RWPE1 (cell line): Measurements from ENCODE around the gene PTH2.

Source experiments
- CTCF ChIA-PET: fragments of 350-600 bp; sonication (Branson Sonifier 250); formaldehyde crosslinking; extraction: SDS; loops from one replicate; lab custom pipeline; 2021; lab: Yijun Ruan, JAX
- POLR2A ChIA-PET: fragments of 400-600 bp; formaldehyde crosslinking; extraction: SDS; loops from one replicate; lab custom pipeline; 2020; ENCODE audit warnings: antibody characterized with exemption; ENCODE audit not compliant: low non-redundant PET; lab: Yijun Ruan, JAX
- DNase-seq: peaks from one replicate; pipeline ENCODE4 v3.0.0; 2012; ENCODE audit warnings: low spot score
- H3K27ac ChIP-seq: fragments of 450-650 bp; 2 replicates; pipeline ENCODE4 v1.5.1; 2017
- TF ChIP-seq, protein P1 (sequence below): fragments of 450-650 bp; conservative IDR thresholded peaks from 2 replicates; pipeline ENCODE4 v1.5.1; 2017; ENCODE audit warnings: low read depth, mild to moderate bottlenecking

The PTH2 gene

DNA sequence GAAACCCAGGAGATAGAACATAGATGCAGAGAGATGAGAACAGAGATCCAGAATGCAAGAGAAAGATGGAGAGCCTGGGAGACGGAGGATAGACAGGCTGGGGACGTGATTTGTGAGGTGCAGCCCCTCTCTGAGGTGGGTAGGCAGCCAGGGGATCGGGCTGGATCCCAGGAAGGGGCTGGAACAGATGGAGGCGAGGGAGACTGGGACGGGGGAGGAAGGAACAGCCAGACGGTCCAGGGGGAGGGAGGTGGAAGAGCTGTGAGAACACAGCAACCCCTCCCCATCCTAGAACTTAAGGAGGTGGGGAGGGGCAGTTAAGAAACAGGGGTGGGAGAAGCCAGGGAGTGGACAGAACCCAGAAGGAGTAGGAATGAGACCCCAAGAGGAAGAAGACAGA is 15.0 kb upstream of the PTH2 start:
- CTCF ChIA-PET = no interaction called here
- no peak for DNase-seq
- TF ChIP-seq, protein P1, sequence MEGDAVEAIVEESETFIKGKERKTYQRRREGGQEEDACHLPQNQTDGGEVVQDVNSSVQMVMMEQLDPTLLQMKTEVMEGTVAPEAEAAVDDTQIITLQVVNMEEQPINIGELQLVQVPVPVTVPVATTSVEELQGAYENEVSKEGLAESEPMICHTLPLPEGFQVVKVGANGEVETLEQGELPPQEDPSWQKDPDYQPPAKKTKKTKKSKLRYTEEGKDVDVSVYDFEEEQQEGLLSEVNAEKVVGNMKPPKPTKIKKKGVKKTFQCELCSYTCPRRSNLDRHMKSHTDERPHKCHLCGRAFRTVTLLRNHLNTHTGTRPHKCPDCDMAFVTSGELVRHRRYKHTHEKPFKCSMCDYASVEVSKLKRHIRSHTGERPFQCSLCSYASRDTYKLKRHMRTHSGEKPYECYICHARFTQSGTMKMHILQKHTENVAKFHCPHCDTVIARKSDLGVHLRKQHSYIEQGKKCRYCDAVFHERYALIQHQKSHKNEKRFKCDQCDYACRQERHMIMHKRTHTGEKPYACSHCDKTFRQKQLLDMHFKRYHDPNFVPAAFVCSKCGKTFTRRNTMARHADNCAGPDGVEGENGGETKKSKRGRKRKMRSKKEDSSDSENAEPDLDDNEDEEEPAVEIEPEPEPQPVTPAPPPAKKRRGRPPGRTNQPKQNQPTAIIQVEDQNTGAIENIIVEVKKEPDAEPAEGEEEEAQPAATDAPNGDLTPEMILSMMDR = no peak
- H3K27ac ChIP-seq = no peak overlapping the region
- POLR2A ChIA-PET = no interaction called here

DNA sequence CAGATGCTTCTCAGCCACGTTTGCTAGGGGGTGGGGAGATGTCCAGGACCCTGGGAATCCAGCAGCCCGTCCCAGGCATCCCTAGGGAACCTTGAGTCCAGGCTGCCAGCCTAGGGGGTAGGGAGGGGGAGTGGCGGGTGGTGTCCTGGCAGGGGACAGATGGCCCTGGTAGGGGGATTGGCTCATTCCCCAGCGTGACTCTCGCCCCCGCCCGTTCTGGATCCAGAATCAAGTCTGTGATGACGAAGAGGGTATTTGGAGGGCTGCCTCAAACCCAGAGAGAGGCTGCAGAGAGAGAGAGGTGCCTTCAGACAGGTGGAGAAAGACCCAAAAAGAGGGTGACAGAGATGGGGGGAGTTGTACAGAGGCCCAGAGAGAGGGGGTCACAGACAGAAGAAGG is 14.0 kb upstream of the PTH2 start:
- CTCF ChIA-PET = no interaction called here
- no peak for DNase-seq
- H3K27ac ChIP-seq = no peak overlapping the region
- TF ChIP-seq, protein P1 = no peak
- POLR2A ChIA-PET = no interaction called here

DNA sequence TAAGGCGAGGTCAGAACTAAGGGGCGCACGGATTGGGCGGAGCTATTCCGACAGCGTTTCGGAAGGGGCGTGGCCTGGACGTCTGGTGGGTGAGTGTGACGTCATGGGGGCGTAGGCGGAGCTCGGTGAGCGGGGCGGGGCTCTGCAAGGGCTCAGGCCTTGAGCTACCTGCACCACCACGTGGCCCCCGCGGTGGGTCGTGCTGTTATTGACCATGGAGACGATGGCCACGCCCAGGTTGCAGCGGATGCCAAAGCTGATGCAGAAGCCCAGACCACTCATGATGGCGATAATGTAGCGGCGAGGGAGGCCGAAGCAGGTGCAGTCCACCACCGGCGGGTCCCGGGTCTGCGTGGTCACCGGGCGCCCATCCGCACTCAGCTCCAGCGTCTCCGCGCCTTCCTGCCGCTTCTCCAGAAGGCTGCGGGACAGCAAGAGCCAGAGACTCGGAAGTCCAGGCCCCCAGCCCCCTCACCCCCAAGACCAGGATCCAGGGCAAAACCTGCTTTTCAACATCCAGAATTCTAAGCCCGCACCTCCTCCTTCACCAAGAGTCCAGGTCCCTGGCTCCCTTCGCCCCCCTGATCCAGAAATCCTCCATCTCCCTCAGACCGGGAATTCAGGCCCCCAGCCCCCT is 13.3 kb upstream of the PTH2 start:
- ChIA-PET POLR2A (no interaction called here), CTCF (interaction anchor here (2.0 kb wide), 1 partner anchor 44 kb away, joined by 9 read pairs; no protein-coding TSS in a partner anchor)
- TF ChIP-seq, protein P1 = no peak
- DNase-seq = peak; percentile 38
- no peak overlapping the region for H3K27ac ChIP-seq

DNA sequence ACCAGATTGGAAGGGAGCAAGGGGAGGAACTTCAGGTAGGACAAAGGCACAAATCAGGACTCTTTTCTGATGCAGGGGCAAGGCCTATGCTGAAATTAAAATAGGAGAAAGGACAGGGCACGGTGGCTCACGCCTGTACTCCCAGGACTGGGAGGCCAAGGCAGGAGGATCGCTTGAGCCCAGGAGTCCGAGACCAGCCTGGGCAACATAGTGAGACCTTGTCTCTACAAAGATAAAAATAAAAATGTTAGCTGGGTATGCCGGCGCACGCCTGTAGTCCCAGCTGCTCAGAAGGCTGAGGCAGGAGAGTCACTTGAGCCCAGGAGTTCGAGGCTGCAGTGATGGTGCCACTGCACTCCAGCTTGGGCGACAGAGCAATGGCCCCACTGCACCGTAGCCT is 12.4 kb upstream of the PTH2 start:
- DNase-seq = no peak
- H3K27ac ChIP-seq = no peak overlapping the region
- ChIA-PET CTCF (interaction anchor here (2.0 kb wide), 1 partner anchor 43 kb away, joined by 9 read pairs; no protein-coding TSS in a partner anchor), POLR2A (no interaction called here)
- TF ChIP-seq, protein P1 = no peak

DNA sequence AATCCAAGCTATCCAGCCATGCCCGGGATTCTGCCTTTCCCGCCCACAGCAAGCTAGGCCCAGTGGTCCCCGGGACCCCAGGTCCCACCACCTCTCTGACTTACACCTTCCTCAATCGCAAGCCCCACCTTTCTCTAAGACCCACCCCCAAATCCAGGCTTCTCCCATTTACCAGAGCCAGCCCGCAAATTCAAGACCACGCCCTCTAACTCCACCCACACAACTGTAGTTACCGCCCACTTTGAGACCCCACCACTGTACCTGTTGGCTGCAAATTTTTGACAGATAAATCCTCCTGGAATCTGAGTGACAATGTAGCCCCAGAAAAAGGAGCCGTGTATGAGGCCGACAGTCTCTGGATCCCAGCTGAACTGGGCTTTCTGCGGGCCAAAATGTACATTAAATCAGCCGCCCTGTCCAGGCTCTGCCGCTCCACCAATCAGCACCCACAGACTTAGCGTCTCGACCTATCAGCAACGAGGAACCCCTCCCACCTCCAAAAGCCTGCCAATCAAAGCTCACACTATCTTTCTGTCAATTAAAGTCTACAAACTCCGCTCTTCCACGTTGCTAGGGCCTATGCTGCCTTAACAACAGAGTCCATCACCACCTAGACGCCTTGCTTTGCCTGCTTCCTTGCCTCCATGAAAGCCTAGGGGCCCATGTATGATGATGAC is 11.8 kb upstream of the PTH2 start:
- ChIA-PET POLR2A (interaction anchor here (0.7 kb wide), 1 partner anchor 20 kb away, joined by 3 read pairs; no protein-coding TSS in a partner anchor), CTCF (interaction anchor here (0.6 to 2.0 kb wide), 2 partner anchors 43 to 44 kb away, joined by 3 to 9 read pairs; no protein-coding TSS in a partner anchor)
- DNase-seq = no peak
- TF ChIP-seq, protein P1 = no peak
- no peak overlapping the region for H3K27ac ChIP-seq

DNA sequence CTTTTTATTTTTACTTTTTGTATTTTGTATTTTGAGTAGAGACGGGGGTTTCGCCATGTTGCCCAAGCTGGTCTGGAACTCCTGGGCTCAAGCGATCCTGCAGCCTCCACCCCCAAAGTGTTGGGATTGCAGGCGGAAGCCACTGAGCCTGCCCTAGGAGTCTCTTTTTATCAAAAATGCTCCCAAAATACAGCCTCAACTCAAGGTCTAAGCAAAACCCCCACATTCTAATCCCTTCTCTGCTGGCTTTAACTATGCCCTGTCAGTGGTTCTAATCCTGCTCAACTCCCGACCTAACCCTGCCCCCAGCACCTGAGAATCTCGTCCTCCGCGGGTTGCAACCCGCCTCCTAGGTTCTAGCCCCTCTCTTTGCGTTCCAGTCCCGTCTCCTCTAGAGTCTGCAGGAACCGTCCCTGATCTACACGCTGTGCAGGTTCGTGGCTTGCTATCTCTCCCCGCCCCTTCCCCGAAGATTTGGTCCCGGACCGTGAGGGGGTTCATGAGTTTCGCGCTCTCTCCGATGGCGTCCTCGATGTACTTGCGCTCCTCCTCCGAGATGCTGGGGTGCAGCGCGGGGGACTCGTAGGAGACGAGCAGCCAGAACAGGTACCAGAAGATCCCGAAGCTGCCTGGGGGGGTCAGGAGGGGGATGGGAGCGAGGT is 10.1 kb upstream of the PTH2 start:
- ChIA-PET CTCF (interaction anchor here (0.6 to 0.7 kb wide), 2 partner anchors 21 to 130 kb away, joined by 3 to 5 read pairs; no protein-coding TSS in a partner anchor), POLR2A (no interaction called here)
- no peak for DNase-seq
- TF ChIP-seq, protein P1 = no peak
- H3K27ac ChIP-seq = no peak overlapping the region
